ENCODE measurements around the gene EHBP1L1. TPM values are rescaled to one million over a fixed set of nuclear protein-coding genes. Genes with fewer than 3 reads are reported as not detected.

The EHBP1L1 gene
- total and polyA plus RNA-seq, 4 donors: 1.1 to 120 (median 10.0) TPM

GRCh38 chr11:65640483-65641296, 64.8 kb downstream of the EHBP1L1 start:
- Histone ChIP-seq H3K27ac (ENCODE audit: low read depth in 1 of 2, low read length in 2 of 2) (peak overlapping the region; percentile 75 to 86), H3K4me1 (ENCODE audit: control insufficient read depth in 4 of 4, insufficient read depth in 4 of 4, low read length in 3 of 4) (peaks cover 3 to 46% (median 26%) of the 10 kb centered on the region in 4 donors), H3K9me3 (ENCODE audit: control insufficient read depth in 4 of 4, low read length in 3 of 4) (no peaks in the 10 kb centered on the region), H3K4me3 (ENCODE audit: low read depth in 1 of 3, low read length in 3 of 3) (peak overlapping the region in 2 of 3 donors; percentile 5 to 23), H3K9ac (ENCODE audit: low read depth in 1 of 2, low read length in 2 of 2) (peak overlapping the region in 1 of 2 donors; percentile 55), H3K27me3 (ENCODE audit: control insufficient read depth in 4 of 4, insufficient read depth in 4 of 4, low read length in 3 of 4) (no peaks in the 10 kb centered on the region), H3K36me3 (ENCODE audit: control insufficient read depth in 4 of 4, insufficient read depth in 3 of 4, low read depth in 1 of 4, low read length in 3 of 4) (peaks cover 4 to 10% (median 7%) of the 10 kb centered on the region in 4 donors)
- DNase-seq (ENCODE audit: low spot score): no peak
- TF ChIP-seq, protein P1, sequence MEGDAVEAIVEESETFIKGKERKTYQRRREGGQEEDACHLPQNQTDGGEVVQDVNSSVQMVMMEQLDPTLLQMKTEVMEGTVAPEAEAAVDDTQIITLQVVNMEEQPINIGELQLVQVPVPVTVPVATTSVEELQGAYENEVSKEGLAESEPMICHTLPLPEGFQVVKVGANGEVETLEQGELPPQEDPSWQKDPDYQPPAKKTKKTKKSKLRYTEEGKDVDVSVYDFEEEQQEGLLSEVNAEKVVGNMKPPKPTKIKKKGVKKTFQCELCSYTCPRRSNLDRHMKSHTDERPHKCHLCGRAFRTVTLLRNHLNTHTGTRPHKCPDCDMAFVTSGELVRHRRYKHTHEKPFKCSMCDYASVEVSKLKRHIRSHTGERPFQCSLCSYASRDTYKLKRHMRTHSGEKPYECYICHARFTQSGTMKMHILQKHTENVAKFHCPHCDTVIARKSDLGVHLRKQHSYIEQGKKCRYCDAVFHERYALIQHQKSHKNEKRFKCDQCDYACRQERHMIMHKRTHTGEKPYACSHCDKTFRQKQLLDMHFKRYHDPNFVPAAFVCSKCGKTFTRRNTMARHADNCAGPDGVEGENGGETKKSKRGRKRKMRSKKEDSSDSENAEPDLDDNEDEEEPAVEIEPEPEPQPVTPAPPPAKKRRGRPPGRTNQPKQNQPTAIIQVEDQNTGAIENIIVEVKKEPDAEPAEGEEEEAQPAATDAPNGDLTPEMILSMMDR (IDR thresholded peaks at IDR 0.05; ENCODE audit: low read depth, low read length, missing input control): no peak
- peak; percentile 1 for TF ChIP-seq SP1 (IDR thresholded peaks at IDR 0.05)
- TF ChIP-seq GABPA (IDR thresholded peaks at IDR 0.05 in 1 of 2, conservative IDR thresholded peaks at IDR 0.05 in 1 of 2): peak in 1 of 2 donors; percentile 46
- 73% methylated on average over 35 of the region's 35 CpGs for WGBS

- H3K4me1 ChIP-seq (ENCODE audit: control insufficient read depth in 4 of 4, insufficient read depth in 4 of 4, low read length in 3 of 4): peaks cover 2 to 42% (median 26%) of the 10 kb centered on the region in 4 donors
- no peak for DNase-seq (ENCODE audit: low spot score)
- peaks cover 0 to 4% (median 1%) of the 10 kb centered on the region in 4 donors for H3K36me3 ChIP-seq (ENCODE audit: control insufficient read depth in 4 of 4, insufficient read depth in 3 of 4, low read depth in 1 of 4, low read length in 3 of 4)
- H3K27me3 ChIP-seq (ENCODE audit: control insufficient read depth in 4 of 4, insufficient read depth in 4 of 4, low read length in 3 of 4): no peaks in the 10 kb centered on the region
- H3K4me3 ChIP-seq (ENCODE audit: low read depth in 1 of 3, low read length in 3 of 3): peak overlapping the region in 2 of 3 donors; percentile 5 to 23
- H3K9ac ChIP-seq (ENCODE audit: low read depth in 1 of 2, low read length in 2 of 2): no peak overlapping the region
- H3K27ac ChIP-seq (ENCODE audit: low read depth in 1 of 2, low read length in 2 of 2): peak overlapping the region; percentile 75 to 86
- no peaks in the 10 kb centered on the region for H3K9me3 ChIP-seq (ENCODE audit: control insufficient read depth in 4 of 4, low read length in 3 of 4)
- no peak for TF ChIP-seq HNF4G (IDR thresholded peaks at IDR 0.05)
- no peak for TF ChIP-seq FOXA2 (IDR thresholded peaks at IDR 0.05)
- no peak for TF ChIP-seq JUND (IDR thresholded peaks at IDR 0.05)
- TF ChIP-seq RXRA (IDR thresholded peaks at IDR 0.05): no peak
- no peak for TF ChIP-seq YY1 (IDR thresholded peaks at IDR 0.05)
- no peak for TF ChIP-seq FOXA1 (IDR thresholded peaks at IDR 0.05)
- 78% methylated on average over 16 of the region's 16 CpGs for WGBS
Measured at GRCh38 chr11:65641297-65642013, 65.6 kb downstream of the EHBP1L1 start.

Small RNA genes within 50 kb of the gene (small RNA-seq; reads per million reads assigned to genes)
- gene AP001362.1 (not detected), gene MIR4690 (0.22 reads per million, percentile 7 among the genes with 10 or more reads in this experiment)

Other genes with a start within 250 kb of the EHBP1L1 start
- 10 to 100 TPM; 12.8 to 14.8 TPM for gene DPF2, start 242.2 kb upstream of the EHBP1L1 start, total RNA-seq
- gene DPF2, start 242.2 kb upstream of the EHBP1L1 start, polyA plus RNA-seq: 10 to 100 TPM in 1 of 2 donors, 1 to 10 TPM in 1; 9.2 to 10.0 TPM
- gene TIGD3, start 221.3 kb upstream of the EHBP1L1 start, total RNA-seq: under 1 TPM; 0.17 to 0.33 TPM
- under 1 TPM in 1 of 2 donors, not detected in 1; 0.08 TPM for gene TIGD3, start 221.3 kb upstream of the EHBP1L1 start, polyA plus RNA-seq
- 1 to 10 TPM; 5.1 to 6.8 TPM for gene SLC25A45, start 193.4 kb upstream of the EHBP1L1 start, total RNA-seq
- gene SLC25A45, start 193.4 kb upstream of the EHBP1L1 start, polyA plus RNA-seq: 1 to 10 TPM; 4.5 to 5.6 TPM
- gene FRMD8, start 189.4 kb upstream of the EHBP1L1 start, total RNA-seq: 10 to 100 TPM; 20.7 to 22.8 TPM
- gene FRMD8, start 189.4 kb upstream of the EHBP1L1 start, polyA plus RNA-seq: 1 to 10 TPM; 2.8 to 9.4 TPM
- 1,000 to 10,000 TPM in 1 of 2 donors, 10 to 100 TPM in 1; 29.6 to 1,968 TPM for gene NEAT1, start 153.3 kb upstream of the EHBP1L1 start, total RNA-seq
- gene NEAT1, start 153.3 kb upstream of the EHBP1L1 start, polyA plus RNA-seq: 100 to 1,000 TPM in 1 of 2 donors, 10 to 100 TPM in 1; 50.2 to 111 TPM
- gene MALAT1, start 77.0 kb upstream of the EHBP1L1 start, total RNA-seq: 1,000 to 10,000 TPM; 3,688 to 8,306 TPM
- 1,000 to 10,000 TPM in 1 of 2 donors, 10 to 100 TPM in 1; 11.9 to 3,868 TPM for gene MALAT1, start 77.0 kb upstream of the EHBP1L1 start, polyA plus RNA-seq
- gene SCYL1, start 51.0 kb upstream of the EHBP1L1 start, total RNA-seq: 10 to 100 TPM; 33.7 to 59.5 TPM
- 10 to 100 TPM; 45.6 to 62.0 TPM for gene SCYL1, start 51.0 kb upstream of the EHBP1L1 start, polyA plus RNA-seq
- 10 to 100 TPM; 16.0 to 17.9 TPM for gene LTBP3, start 17.7 kb upstream of the EHBP1L1 start, total RNA-seq
- gene LTBP3, start 17.7 kb upstream of the EHBP1L1 start, polyA plus RNA-seq: 10 to 100 TPM in 1 of 2 donors, 1 to 10 TPM in 1; 8.8 to 46.2 TPM
- 10 to 100 TPM; 18.2 to 22.7 TPM for gene ZNRD2, start 5.6 kb upstream of the EHBP1L1 start, total RNA-seq
- gene ZNRD2, start 5.6 kb upstream of the EHBP1L1 start, polyA plus RNA-seq: 10 to 100 TPM; 33.3 to 39.5 TPM
- 10 to 100 TPM in 1 of 2 donors, 1 to 10 TPM in 1; 4.7 to 16.7 TPM for gene FAM89B, start 3.5 kb upstream of the EHBP1L1 start, total RNA-seq
- 10 to 100 TPM in 1 of 2 donors, 1 to 10 TPM in 1; 7.7 to 11.4 TPM for gene FAM89B, start 3.5 kb upstream of the EHBP1L1 start, polyA plus RNA-seq
- gene KCNK7, start 19.7 kb downstream of the EHBP1L1 start, total RNA-seq: under 1 TPM; 0.14 to 0.17 TPM
- gene KCNK7, start 19.7 kb downstream of the EHBP1L1 start, polyA plus RNA-seq: under 1 TPM; 0.32 TPM
- 10 to 100 TPM; 23.7 to 49.3 TPM for gene MAP3K11, start 38.2 kb downstream of the EHBP1L1 start, total RNA-seq
- 10 to 100 TPM; 22.9 to 49.7 TPM for gene MAP3K11, start 38.2 kb downstream of the EHBP1L1 start, polyA plus RNA-seq
- 10 to 100 TPM; 11.5 to 13.4 TPM for gene PCNX3, start 39.7 kb downstream of the EHBP1L1 start, total RNA-seq
- gene PCNX3, start 39.7 kb downstream of the EHBP1L1 start, polyA plus RNA-seq: 10 to 100 TPM in 1 of 2 donors, 1 to 10 TPM in 1; 4.7 to 12.8 TPM
- 10 to 100 TPM; 15.4 to 34.9 TPM for gene SIPA1, start 62.0 kb downstream of the EHBP1L1 start, total RNA-seq
- 10 to 100 TPM; 16.1 to 29.5 TPM for gene SIPA1, start 62.0 kb downstream of the EHBP1L1 start, polyA plus RNA-seq
- 10 to 100 TPM; 11.1 to 22.6 TPM for gene RELA, start 86.9 kb downstream of the EHBP1L1 start, total RNA-seq
- gene RELA, start 86.9 kb downstream of the EHBP1L1 start, polyA plus RNA-seq: 10 to 100 TPM; 21.3 to 30.7 TPM
- gene KAT5, start 136.2 kb downstream of the EHBP1L1 start, total RNA-seq: 10 to 100 TPM; 16.1 to 20.7 TPM
- 10 to 100 TPM; 15.5 to 22.9 TPM for gene KAT5, start 136.2 kb downstream of the EHBP1L1 start, polyA plus RNA-seq
- gene RNASEH2C, start 144.7 kb downstream of the EHBP1L1 start, total RNA-seq: 10 to 100 TPM; 20.5 to 32.4 TPM
- gene RNASEH2C, start 144.7 kb downstream of the EHBP1L1 start, polyA plus RNA-seq: 10 to 100 TPM; 45.7 to 72.1 TPM
- gene AP5B1, start 204.9 kb downstream of the EHBP1L1 start, total RNA-seq: 10 to 100 TPM in 1 of 2 donors, 1 to 10 TPM in 1; 4.7 to 10.8 TPM
- gene AP5B1, start 204.9 kb downstream of the EHBP1L1 start, polyA plus RNA-seq: 1 to 10 TPM; 2.0 to 5.2 TPM
- under 1 TPM in 1 of 2 donors, not detected in 1; 0.05 TPM for gene OVOL1, start 211.0 kb downstream of the EHBP1L1 start, total RNA-seq
- not detected for gene OVOL1, start 211.0 kb downstream of the EHBP1L1 start, polyA plus RNA-seq

Measured in liver (tissue), 10 donors.